GM18511 (cell line): ENCODE measurements around the gene MAD1L1.
"Not testable (repeated sequence)": the region's sequence is repeated elsewhere in the genome, so short reads cannot be mapped to it uniquely, and the experiment has no call there.

Source experiments
- ATAC-seq: cut with Tn5 transposase; IDR thresholded peaks from one replicate; pipeline ENCODE4 v1.9.1; 2021; ENCODE audit warnings: mild to moderate bottlenecking, moderate library complexity; ENCODE audit not compliant: unreplicated experiment

MAD1L1 gene

DNA sequence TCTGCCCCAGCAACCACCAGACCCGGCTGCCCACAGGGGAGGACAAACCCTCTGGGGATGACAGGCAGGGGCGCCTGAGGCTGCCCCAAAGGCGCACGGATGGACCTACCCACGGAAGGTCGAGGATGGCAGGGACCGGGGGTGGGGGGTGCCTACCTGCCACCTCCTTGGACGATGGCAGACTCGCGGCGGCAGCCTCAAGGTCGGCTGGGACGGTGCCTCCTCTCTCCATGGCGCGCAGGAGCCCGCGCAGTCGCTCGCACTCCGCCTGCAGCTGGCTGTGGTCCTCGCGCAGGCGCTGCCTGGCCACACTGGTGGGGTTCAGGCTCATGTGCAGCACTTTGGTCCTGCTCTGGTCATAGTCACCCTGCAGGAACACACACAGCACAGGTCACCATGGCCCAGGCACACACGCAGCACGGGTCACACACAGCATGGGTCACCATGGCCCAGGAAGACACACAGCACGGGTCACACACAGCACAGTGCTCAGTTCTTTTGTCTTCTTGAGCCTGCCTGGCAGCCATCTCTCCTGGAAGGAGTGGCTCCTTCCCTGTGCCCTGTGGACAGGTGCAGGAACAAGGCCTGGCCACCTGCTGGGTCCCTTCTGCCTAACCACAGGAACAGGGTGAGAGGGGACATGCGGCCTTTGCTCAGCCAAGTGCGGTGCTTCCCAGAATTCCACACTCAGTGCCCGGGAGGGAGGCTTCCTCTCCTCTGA, 296.1 kb downstream of the MAD1L1 start:
- no peak for ATAC-seq

DNA sequence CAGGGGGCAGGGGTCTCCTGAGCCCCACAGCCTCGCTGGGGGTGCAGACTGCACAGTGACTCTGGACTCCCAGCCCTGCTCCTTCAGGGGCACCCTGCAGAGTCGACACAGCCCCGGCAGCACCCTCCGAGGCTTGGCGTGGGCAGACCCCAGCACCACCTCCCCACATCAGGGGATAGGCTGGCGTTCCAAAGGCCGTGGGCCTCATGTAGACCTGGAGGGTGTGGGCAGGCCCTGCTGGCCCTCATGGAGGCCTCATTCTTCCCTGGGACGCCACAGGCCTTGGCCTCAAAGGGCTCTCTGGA, 296.8 kb downstream of the MAD1L1 start:
- ATAC-seq: no peak

DNA sequence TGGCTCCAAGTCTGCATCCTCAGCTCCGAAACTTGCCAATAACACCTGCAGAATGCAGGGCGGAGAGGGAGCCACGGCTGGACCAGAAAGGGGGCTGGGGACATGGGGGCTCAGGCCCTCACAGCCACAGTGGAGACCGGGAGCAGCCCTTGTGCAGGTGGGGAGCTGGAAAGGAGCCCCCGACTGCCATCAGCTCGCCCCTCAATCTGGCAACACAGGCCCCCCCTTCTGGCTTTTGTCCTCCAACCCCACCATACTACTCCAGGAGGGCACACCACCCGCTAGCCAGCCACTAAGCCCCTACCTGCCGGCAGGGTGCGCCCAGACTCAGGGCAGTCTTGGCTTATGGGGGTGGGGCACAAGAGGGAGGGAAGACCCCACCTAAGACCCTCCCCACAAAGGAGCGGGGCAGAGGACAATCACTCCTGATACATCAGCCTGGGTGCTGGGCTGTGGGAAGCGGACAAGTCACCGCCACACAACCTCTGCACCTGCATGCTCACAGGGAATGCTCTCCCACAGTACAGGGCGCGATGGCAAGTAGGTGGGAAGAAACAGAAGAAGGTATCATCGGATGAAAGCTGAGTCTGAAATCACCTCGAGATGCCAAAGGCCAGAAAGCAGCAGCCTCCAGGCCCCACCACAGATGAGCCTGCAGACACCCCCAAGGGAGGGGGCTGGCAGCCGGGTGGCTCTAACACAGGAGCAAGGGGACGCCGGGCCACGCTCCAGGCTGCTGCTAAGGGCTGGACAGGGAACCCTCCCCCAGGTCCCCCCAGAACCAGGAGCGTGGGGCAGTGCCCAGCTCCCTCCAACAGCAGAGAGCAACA, 297.4 kb downstream of the MAD1L1 start:
- no peak for ATAC-seq

DNA sequence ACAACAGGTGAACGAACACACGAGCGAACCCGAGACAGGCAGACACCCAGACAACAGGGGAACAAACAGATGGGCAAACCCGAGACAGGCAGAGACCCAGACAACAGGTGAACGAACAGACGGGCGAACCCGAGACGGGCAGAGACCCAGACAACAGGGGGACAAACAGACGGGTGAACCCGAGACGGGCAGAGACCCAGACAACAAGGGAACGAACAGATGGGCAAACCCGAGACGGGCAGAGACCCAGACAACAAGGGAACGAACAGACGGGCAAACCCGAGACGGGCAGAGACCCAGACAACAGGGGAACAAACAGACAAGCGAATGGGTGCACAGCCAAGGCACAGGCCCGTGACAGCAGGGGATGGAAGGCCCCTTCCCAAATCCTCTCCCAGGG, 298.0 kb downstream of the MAD1L1 start:
- no peak for ATAC-seq

DNA sequence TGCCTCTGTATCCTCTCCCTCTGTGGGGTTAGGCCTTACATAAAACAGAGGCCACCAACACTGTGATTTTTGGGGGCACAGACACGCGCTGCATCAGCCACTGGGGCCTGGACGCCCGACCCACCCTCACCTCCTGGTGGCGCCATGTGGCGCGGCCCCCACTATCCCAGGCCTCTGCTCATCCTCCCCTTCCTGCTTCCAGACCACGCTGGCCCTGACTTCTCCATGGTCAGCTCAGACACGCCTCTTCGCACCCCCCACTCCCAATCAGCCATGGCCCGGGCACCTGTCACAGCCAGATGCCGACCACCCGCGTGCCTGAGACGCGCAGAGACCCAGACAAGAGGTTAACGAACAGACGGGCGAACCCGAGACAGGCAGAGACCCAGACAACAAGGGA, 298.7 kb downstream of the MAD1L1 start:
- no peak for ATAC-seq

DNA sequence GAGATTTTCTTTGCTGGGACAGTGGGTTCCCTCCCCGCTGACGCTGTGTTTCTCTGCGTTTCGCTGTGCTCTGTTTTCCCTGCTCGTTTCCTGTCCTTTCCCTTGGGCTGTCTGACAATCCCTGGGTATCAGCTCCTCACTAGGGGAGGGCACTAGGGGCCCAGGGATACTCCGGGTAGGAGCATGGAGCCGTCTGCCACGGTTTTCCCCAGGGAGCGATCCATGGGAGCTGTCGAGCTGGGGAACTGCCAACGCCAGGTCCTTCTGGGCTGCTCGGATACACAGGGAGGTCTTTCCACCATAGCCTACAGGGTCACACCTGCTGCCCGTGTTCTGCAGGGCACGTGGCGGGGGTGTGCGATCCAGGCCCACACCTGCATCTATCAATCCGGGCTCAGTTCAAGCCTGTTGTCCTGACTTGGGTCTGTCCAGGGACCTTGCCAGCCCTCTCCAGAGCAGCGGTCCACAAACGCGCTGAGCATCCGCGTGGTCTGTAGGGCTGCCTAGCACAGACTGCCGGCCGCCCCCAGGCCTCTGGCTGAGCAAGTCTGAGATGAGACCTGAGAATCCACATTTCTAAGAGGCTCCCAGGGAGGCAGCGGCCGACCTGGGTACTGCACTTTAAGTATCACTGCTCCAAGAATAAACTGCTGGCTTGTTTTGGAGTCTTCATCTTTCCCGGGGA, 299.5 kb downstream of the MAD1L1 start:
- no peak for ATAC-seq

DNA sequence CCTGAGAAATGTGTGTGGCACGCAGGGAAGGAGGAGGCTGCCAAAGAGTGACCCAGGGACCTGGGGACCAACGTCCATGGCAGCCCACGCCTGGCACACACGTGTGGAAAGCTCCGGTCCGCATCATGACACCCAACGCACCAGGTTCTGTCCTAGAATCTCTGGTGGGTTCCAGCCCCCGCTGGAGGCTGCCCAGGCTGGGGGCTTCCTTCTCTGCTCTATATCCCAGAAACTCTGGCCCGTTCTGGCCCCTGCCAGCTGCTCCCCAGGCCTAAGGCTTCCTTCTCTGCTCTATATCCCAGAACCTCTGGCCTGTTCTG, 300.8 kb downstream of the MAD1L1 start:
- ATAC-seq: no peak

DNA sequence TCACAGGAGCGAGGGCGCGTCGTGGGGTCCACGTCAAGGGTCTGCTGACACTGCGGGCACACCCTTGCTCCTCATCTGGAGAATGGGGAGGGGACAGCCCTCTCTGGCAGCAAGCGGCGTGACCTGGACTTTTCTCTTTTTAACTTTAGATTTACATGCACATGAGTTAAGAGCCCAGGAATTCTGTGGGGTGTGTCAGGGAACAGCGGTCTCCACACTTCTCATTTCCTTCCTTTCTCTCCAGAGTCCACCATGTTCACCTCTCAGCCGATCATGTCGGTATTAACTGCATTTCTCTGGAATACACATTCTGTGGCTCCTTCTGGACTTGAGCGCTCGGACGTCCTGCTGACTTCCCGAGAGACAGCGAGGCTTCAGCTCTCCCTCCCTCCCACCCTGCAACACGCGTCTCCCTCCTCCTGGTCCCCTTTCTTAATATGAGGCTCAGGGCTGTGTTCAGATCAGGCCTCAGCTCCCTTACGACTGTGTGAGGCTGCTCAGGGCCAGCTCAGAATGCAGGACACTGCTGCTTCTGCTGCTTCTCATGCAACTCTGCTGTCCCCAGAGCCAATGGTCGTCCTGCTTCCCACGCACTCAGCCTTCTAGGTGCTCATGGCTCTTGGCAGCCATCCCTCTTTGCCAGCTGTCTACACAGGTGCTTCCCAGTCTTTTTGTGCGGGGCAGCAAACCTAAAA, 301.3 kb downstream of the MAD1L1 start:
- ATAC-seq: no peak

DNA sequence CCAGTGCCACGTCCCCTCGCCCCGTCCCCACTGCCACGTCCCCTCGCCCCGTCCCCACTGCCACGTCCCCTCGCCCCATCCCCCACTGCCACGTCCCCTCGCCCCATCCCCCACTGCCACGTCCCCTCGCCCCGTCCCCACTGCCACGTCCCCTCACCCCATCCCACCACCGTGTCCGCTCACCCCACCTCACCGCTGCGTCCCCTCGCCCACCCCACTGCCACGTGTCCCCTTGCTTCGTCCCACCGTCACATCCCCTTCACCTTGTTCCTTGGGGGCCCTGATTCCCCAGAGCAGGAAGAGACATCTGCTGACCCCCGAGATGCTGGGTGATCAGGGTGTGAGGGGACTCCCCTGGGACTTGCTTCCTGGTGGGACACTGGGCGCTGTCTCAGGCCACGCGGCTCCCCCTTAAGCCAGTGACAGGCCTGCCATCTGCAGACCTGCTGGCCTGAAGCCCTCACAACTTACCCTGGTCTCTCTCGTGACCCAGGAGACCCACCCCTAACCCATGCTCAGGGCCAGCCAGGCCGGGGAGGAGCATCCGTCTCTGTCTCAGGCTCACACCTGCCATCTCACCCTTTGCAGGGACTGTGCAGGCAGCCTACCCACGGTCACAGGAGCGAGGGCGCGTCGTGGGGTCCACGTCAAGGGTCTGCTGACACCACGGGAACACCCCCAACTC, 302.2 kb downstream of the MAD1L1 start:
- no peak for ATAC-seq

DNA sequence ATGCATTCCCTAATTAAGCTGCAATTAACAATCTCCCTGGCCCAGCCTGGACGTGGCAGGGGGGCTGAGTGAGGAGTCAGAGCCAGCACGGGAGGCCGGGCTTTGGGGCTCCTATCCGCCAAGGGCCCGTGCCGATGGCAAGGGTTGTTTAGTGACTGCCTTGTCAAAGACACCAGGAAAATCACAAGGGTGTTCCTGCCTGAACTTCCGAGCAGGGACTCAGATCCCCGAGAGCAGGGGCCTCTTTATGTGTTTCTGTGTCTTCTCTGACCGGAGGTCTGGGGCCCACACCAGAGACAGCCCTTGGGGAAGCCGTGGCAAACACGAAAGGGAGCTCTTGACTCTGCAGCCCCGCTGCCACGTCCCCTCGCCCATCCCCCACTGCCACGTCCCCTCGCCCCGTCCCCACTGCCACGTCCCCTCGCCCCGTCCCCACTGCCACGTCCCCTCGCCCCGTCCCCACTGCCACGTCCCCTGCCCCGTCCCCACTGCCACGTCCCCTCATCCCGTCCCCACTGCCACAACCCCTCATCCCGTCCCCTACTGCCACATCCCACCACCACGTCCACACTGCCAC, 303.3 kb downstream of the MAD1L1 start:
- ATAC-seq: not testable (repeated sequence)

DNA sequence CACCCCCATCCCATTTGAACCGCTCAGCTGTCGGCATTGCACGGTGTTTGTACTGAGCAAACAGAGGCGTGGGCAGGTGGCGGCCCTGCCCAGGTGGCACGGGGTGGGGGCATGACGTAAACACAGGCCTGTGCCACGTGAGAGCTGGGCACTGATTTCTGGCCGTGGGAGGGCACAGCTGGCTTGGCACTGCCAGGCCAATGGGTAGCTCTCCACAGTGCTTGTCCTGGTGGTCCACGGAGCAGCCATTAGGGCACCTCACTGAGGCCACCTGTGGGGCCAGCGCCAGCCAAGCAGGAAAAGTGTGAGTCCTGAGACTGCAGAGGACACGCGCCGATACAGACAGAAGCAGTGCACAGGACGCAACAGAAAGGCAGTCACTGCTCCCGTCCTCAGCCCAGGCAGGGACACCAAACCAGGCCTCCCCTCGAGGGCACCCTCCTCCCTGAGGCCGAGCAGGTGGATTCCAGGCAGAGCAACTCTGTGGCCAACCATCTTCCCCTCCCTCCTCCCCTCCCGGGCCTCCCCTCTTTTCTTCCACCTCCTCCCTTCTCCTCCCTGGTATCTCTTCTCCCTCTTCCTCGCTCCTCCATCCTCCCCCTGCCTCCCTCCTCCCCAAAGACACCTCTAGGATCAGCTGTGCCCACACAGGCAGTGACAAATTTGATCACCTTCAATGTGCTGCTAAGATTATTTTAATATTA, 303.9 kb downstream of the MAD1L1 start:
- ATAC-seq: no peak

DNA sequence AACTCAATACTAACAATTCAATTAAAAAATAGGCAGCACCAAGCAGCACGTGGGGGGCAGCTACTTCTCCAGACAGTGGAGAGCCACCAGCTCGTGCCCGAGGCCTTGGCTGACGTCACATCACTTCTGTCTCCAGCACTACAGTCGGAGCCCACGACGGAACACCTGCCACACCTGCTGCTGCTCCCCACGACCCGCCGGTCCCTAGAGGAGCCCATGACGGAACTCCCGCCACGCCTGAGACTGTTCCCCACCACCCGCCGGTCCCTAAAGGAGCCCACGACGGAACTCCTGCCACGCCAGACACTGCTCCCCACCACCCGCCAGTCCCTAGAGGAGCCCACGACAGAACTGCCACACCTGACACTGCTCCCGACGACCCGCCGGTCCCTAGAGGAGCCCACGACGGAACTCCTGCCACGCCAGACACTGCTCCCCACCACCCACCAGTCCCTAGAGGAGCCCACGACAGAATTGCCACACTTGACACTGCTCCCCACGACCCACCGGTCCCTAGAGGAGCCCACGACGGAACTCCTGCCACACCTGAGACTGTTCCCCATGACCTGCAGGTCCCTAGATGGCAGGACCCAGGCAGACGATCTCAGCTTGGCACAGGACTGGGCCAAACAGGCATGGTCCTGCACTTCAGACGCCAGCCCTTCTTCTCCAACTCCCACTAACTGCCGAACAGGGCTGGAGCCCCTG, 304.7 kb downstream of the MAD1L1 start:
- ATAC-seq: no peak

DNA sequence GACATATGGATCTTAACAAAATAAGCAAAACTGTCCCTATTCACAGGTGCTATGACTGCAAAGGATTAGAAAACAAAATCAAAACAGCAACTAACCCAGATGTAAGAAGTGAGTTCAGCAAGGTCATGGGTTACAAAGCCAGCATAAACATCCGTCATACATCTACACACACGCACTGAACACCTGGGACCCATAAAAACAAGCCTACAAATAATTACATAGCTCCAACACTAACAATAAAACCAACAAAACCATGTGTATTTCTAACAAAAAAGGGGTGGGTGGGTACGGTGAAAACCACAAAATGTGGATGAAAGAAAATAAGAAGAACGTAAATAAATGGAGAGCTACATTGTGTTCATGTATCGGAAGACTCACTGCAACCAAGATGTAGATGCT, 305.8 kb downstream of the MAD1L1 start:
- ATAC-seq: no peak

DNA sequence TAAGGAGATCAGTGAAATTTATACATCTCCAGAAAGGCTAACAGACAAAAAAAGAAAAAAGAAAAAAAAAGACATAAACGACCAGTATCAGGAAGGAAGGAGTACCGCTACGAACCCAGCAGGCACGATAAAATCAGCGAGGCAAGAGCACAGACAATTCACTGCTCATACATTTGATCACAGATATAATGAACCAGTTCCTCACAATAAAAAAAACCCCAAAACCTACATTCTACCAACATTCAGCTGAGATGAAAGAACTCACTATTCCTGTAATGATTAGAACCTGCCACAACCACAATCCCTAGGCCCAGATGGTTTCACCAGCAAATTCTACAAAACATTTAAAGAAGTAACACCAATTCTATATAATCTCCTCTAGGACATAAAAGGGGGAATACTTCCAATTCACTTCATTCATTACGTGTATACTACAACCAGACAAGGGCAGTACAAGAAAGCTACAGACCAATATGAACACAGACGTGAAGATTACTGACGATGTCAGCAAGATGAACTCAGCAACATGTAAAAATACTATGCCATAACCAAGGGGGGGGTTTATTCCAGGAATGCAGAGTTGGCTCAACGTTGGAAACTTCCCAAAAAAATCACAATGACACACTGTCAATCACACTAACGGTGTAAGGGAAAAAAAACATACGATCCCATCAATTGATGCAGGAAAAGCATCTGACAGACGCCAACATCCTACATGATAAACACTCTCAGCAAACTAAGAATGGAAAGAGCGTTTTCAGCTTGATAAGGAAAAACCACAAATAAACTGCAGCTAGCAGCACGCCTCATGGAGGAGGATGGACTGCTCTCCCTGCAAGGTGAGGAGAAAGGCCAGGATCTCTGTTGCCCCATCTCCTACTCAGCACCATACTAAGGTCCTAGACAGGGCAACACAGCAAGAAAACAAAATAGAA, 306.5 kb downstream of the MAD1L1 start:
- no peak for ATAC-seq

DNA sequence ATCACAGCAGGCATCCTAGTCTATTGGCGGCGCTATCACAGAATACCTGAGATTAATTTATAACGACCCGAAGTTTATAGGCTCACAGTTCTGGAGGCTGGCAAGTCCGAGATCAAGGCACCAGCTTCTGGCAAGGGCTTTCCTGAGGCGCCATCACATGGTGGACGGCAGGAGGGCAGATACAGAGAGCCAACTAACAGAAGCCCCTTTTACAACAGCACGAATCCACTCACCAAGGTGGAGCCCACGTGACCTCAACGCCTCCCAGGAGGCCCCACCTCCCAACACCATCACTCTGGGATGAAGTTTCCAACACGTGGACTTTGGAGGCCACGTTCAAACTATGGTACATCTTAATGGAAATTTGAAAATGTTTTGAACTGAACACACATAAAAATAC, 307.4 kb downstream of the MAD1L1 start:
- ATAC-seq: no peak

DNA sequence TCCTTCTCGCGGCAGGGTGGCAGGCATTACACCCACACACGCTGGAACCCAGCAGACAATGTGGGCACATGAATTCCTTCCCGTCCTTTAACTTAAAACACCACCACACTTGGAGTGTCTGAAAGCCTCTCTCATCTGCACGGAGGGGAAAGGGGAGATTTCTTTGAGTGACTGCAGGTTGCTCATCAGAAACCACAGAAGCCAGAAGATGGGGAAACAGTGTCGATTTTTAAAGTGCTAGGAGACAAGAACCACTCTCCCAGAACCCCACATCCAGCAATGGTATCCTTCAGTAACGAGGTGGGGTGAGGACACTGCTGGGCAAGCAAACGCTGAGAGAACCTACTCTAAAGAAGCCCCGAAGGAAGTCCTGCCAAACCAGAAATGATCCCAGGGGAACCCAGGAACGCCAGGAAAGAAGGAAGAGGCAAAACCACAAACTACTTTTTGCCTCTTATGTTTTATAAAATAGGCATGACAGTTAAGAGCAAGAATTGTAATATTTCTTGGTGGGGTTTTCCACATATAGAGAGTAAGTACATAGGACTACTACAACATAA, 308.4 kb downstream of the MAD1L1 start:
- ATAC-seq: no peak

DNA sequence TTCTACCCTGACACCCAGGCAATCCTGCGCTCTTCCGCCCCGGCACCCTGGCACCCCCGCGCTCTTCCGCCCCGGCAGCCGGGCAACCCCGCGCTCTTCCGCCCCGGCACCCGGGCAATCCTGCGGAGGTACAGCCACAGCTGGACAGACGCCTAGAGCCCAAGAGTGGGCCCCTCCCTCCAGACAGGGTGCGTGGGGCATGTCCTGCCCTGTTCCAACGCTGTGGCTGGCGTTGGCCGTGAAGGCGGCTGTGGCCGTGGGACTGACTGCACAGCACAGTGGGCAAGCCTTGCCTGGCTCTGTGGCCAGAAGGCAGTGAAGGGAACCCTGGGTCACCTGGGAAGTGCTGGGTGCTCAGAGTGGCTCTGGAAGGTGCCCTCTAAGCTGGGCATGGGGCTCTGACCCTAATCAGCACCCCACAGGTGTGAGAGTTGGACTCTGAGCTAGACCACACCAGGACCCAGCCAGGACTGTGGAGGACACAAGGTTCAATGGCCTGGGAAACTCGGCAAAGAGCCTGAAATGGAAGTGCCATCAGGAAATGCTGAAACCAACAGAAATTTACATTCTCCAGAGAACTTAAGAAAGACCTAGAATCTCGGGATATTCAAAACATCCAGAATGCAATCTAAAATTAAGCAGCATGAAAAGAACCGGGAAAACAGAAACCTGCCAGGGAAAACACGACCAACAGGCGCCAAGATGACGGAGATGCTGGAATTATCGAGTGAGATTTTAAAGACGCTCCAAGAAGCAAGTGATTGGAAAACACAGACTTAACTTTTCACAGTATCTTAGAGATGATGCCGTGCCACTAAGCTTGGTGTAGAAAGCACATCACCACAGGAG, 309.1 kb downstream of the MAD1L1 start:
- ATAC-seq: no peak
